NT2/D1 (cell line): ENCODE results near the gene SRGAP2B.
"Not testable (repeated sequence)": the region's sequence is repeated elsewhere in the genome, so short reads cannot be mapped to it uniquely, and the experiment has no call there.

Experiments used
- YY1 ChIP-seq: IDR thresholded peaks from 2 replicates; pipeline ENCODE4 v1.6.1; 2011; ENCODE audit not compliant: insufficient read length, insufficient read depth
- ZNF274 ChIP-seq: IDR thresholded peaks from 2 replicates; pipeline ENCODE4 v1.6.1; 2011; ENCODE audit warnings: mild to moderate bottlenecking, low read depth, low read length

DNA sequence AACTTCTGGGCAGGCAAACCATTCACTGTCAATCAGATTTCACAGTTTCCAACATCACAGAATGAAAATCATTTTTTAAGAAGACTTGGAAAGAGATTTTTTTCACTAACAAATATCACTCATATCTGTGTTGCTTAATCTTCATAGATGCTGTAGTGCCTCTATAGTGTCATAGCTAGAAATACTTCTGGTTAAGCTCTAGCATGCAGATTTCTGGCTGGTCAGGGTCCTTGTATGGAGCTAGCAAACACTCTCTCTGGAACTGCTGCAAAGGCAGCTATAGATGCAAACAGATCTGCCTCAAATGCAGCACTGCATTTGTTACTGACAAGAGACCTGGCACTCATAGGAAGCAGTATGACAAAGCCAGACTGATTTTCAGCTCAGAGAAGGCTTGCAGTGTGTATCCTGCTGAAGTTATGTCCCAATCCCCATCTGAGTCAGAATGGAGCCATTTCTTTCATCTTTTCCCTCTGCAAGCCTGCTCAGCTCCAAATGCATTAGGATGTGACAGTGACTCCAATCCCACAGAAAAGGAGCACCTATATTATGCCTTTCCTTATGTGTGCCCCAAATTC, 99.2 kb downstream of the SRGAP2B start:
- not testable (repeated sequence) for TF ChIP-seq YY1, ZNF274
